ENCODE measurements around the gene MIGA2.

GRCh38 chr9:129102095-129102525, 65.7 kb downstream of the MIGA2 start:
- TF ChIP-seq CTCF (IDR thresholded peaks at IDR 0.05) (no peak), POLR2A (IDR thresholded peaks at IDR 0.05) (no peak), EP300 (IDR thresholded peaks at IDR 0.05) (no peak), POLR2AphosphoS5 (IDR thresholded peaks at IDR 0.05) (no peak)
